GDM1 (cell line): ENCODE data around the gene TEX2.
"Not testable (repeated sequence)": the region's sequence is repeated elsewhere in the genome, so short reads cannot be mapped to it uniquely, and the experiment has no call there.

Experiments used
- DNase-seq: peaks from one replicate; lab custom pipeline; 2025; lab: John Stamatoyannopoulos, UW

Gene TEX2

GRCh38 chr17:64183815-64184214, 79.2 kb downstream of the TEX2 start:
- no peak for DNase-seq

- DNase-seq: no peak
These were observed 80.6 kb downstream of the TEX2 start for GRCh38 chr17:64182325-64183012.

- DNase-seq: no peak
These were observed 82.7 kb downstream of the TEX2 start for GRCh38 chr17:64180089-64181073.

- DNase-seq: not testable (repeated sequence)
These were observed 84.0 kb downstream of the TEX2 start for GRCh38 chr17:64179024-64179423.

GRCh38 chr17:64178011-64178825, 84.8 kb downstream of the TEX2 start:
- DNase-seq: no peak

- no peak for DNase-seq
These were observed 85.6 kb downstream of the TEX2 start for GRCh38 chr17:64177311-64178010.

- no peak for DNase-seq
These were observed 86.5 kb downstream of the TEX2 start for GRCh38 chr17:64176556-64176955.

- no peak for DNase-seq
These were observed 88.2 kb downstream of the TEX2 start for GRCh38 chr17:64174686-64175456.

- DNase-seq: no peak
These were observed 89.4 kb downstream of the TEX2 start for GRCh38 chr17:64173646-64174045.

- no peak for DNase-seq
These were observed 90.5 kb downstream of the TEX2 start for GRCh38 chr17:64172510-64172909.

- DNase-seq: no peak
These were observed 92.0 kb downstream of the TEX2 start for GRCh38 chr17:64171041-64171440.

- no peak for DNase-seq
These were observed 92.8 kb downstream of the TEX2 start for GRCh38 chr17:64170286-64170685.

- DNase-seq: not testable (repeated sequence)
These were observed 95.4 kb downstream of the TEX2 start for GRCh38 chr17:64167666-64168065.

- no peak for DNase-seq
These were observed 96.2 kb downstream of the TEX2 start for GRCh38 chr17:64166876-64167275.

GRCh38 chr17:64165347-64165746, 97.7 kb downstream of the TEX2 start:
- no peak for DNase-seq

- DNase-seq: no peak
These were observed 98.3 kb downstream of the TEX2 start for GRCh38 chr17:64164596-64165285.

GRCh38 chr17:64163468-64163867, 99.6 kb downstream of the TEX2 start:
- DNase-seq: no peak

GRCh38 chr17:64162554-64162953, 100.5 kb downstream of the TEX2 start:
- DNase-seq: no peak

GRCh38 chr17:64161380-64162176, 101.5 kb downstream of the TEX2 start:
- DNase-seq: no peak
